ENCODE measurements around the gene ASIC1.
"Not testable (repeated sequence)": the region's sequence is repeated elsewhere in the genome, so short reads cannot be mapped to it uniquely, and the experiment has no call there.

The ASIC1 gene

GRCh38 chr12:50061946-50062686 lies 4.7 kb downstream of the ASIC1 start:
- no peak for DNase-seq

- no peak for DNase-seq
These were observed 5.5 kb downstream of the ASIC1 start for GRCh38 chr12:50062728-50063460.

- no peak for DNase-seq
These were observed 8.4 kb downstream of the ASIC1 start for GRCh38 chr12:50065726-50066310.

- DNase-seq, result no peak
These were observed 9.0 kb downstream of the ASIC1 start for GRCh38 chr12:50066402-50066801.

- no peak for DNase-seq
These were observed 11.7 kb downstream of the ASIC1 start for GRCh38 chr12:50069069-50069468.

GRCh38 chr12:50069539-50069938 lies 12.1 kb downstream of the ASIC1 start:
- no peak for DNase-seq

- DNase-seq, result peak; percentile 38
These were observed 13.1 kb downstream of the ASIC1 start for GRCh38 chr12:50070314-50071060.

- DNase-seq, result no peak
These were observed 15.0 kb downstream of the ASIC1 start for GRCh38 chr12:50072198-50072907.

- DNase-seq, result no peak
These were observed 15.8 kb downstream of the ASIC1 start for GRCh38 chr12:50073206-50073605.

GRCh38 chr12:50073712-50074111 lies 16.3 kb downstream of the ASIC1 start:
- DNase-seq, result no peak

- DNase-seq, result peak; percentile 57
These were observed 17.8 kb downstream of the ASIC1 start for GRCh38 chr12:50074936-50075807.

GRCh38 chr12:50075808-50076170 lies 18.4 kb downstream of the ASIC1 start:
- no peak for DNase-seq

GRCh38 chr12:50077099-50077498 lies 19.7 kb downstream of the ASIC1 start:
- no peak for DNase-seq

- DNase-seq, result no peak
These were observed 20.9 kb downstream of the ASIC1 start for GRCh38 chr12:50078281-50078680.

GRCh38 chr12:50079771-50080170 lies 22.4 kb downstream of the ASIC1 start:
- DNase-seq, result no peak

GRCh38 chr12:50081096-50081808 lies 23.9 kb downstream of the ASIC1 start:
- DNase-seq, result no peak

GRCh38 chr12:50082644-50083043 lies 25.2 kb downstream of the ASIC1 start:
- DNase-seq, result no peak

GRCh38 chr12:50083301-50083700 lies 25.9 kb downstream of the ASIC1 start:
- no peak for DNase-seq

- not testable (repeated sequence) for DNase-seq
These were observed 27.0 kb downstream of the ASIC1 start for GRCh38 chr12:50084409-50084774.

- peak; percentile 92 for DNase-seq
These were observed 27.6 kb downstream of the ASIC1 start, which contains the start of gene SMARCD1 for GRCh38 chr12:50084775-50085614. TSS of gene SMARCD1 (plus strand) at chr12:50085342. CDS start at chr12:50085370, 28 bp downstream.

Measured in NCI-H748 treated with DMSO at 0.1 percent for 48 hours (cell line).